H1 (cell line): Measurements from ENCODE around the gene LRRC56. TPM values are rescaled to one million over a fixed set of nuclear protein-coding genes. Genes with fewer than 3 reads are reported as not detected.
A peak's percentile ranks its signal among the peaks of the same experiment; 100 is the strongest.

Experiments
- CTCF ChIA-PET: fragments of 300-600 bp; sonication (Branson Sonifier 250); formaldehyde crosslinking; loops from one replicate; lab custom pipeline; 2021; ENCODE audit not compliant: partially characterized antibody; lab: Charles Lee
- POLR2A ChIA-PET: fragments of 300-600 bp; sonication (Branson Sonifier 250); formaldehyde crosslinking; loops from one replicate; lab custom pipeline; 2021; ENCODE audit warnings: inconsistent platforms; ENCODE audit not compliant: partially characterized antibody; lab: Charles Lee
- DNase-seq, 2 experiments: peaks; one replicate each; pipeline versions ENCODE4 v3.0.0 to v3.0.0-alpha.2; 2010 to 2022; ENCODE audit warnings: low spot score in 2 of 2, low read depth in 1 of 2, mixed read lengths in 1 of 2
- FAIRE-seq: peaks from 2 replicates; lab custom pipeline; 2011; peaks lifted over from hg19 to GRCh38; lab: Jason Lieb, UNC
- H2AFZ ChIP-seq: 2 replicates; pipeline ENCODE4 v1.8.1; 2012; ENCODE audit warnings: low read length, inconsistent platforms
- H2AK5ac ChIP-seq: 2 replicates; pipeline ENCODE4 v1.6.1; 2013; ENCODE audit warnings: low read depth, low read length
- H2BK120ac ChIP-seq: replicated peaks from 2 replicates; pipeline ENCODE3; 2013; ENCODE audit warnings: low read depth, low read length, inconsistent platforms
- H2BK12ac ChIP-seq: 2 replicates; pipeline ENCODE4 v1.6.1; 2013; ENCODE audit warnings: low read depth, low read length
- H2BK15ac ChIP-seq: 2 replicates; pipeline ENCODE4 v1.6.1; 2013; ENCODE audit warnings: low read length
- H2BK20ac ChIP-seq: 2 replicates; pipeline ENCODE4 v1.6.1; 2013; ENCODE audit warnings: low read length
- H2BK5ac ChIP-seq: 2 replicates; pipeline ENCODE4 v1.6.1; 2013; ENCODE audit warnings: low read depth, low read length
- H3K14ac ChIP-seq: 2 replicates; pipeline ENCODE4 v1.6.1; 2013; ENCODE audit warnings: inconsistent platforms; ENCODE audit not compliant: insufficient read length
- H3K18ac ChIP-seq: 2 replicates; pipeline ENCODE4 v1.6.1; 2013; ENCODE audit warnings: low read length; ENCODE audit errors: extremely low read depth
- H3K23ac ChIP-seq: 2 replicates; pipeline ENCODE4 v1.6.1; 2013; ENCODE audit warnings: inconsistent platforms; ENCODE audit not compliant: insufficient read length
- H3K23me2 ChIP-seq: 2 replicates; pipeline ENCODE4 v1.6.1; 2013; ENCODE audit warnings: low read depth, low read length
- H3K27ac ChIP-seq: 2 replicates; pipeline ENCODE4 v1.6.1; 2011; ENCODE audit warnings: low read depth, low read length, inconsistent platforms
- H3K27me3 ChIP-seq, 4 experiments: replicated peaks in 1 of 4; 1 replicate in 1 of 4; 2 replicates in 3 of 4; pipeline versions ENCODE4 v1.6.1 to v1.8.1; 2011 to 2013; ENCODE audit warnings: low read length in 3 of 4, mild to moderate bottlenecking in 3 of 4, inconsistent platforms in 2 of 4, mixed read lengths in 2 of 4, moderate library complexity in 1 of 4; ENCODE audit not compliant: control insufficient read depth in 3 of 4, insufficient read depth in 3 of 4; ENCODE audit errors: extremely low read depth in 1 of 4
- H3K36me3 ChIP-seq, 4 experiments: 2 replicates each; pipeline versions ENCODE4 v1.6.1 to v1.8.1; 2011 to 2013; ENCODE audit warnings: mild to moderate bottlenecking in 4 of 4, low read length in 3 of 4, moderate library complexity in 2 of 4, control low read depth in 1 of 4, inconsistent platforms in 1 of 4; ENCODE audit not compliant: insufficient read depth in 4 of 4, control insufficient read depth in 2 of 4
- H3K4ac ChIP-seq: replicated peaks from 2 replicates; pipeline ENCODE3; 2013; ENCODE audit warnings: low read length, low read depth, mixed read lengths, inconsistent platforms; ENCODE audit not compliant: insufficient read length
- H3K4me1 ChIP-seq, 4 experiments: replicated peaks in 1 of 4; 1 replicate in 1 of 4; 2 replicates in 3 of 4; pipeline versions ENCODE4 v1.6.1 to v1.8.1; 2011 to 2013; ENCODE audit warnings: low read length in 3 of 4, inconsistent platforms in 2 of 4, mixed read lengths in 1 of 4; ENCODE audit not compliant: insufficient read depth in 4 of 4, control insufficient read depth in 3 of 4
- H3K4me2 ChIP-seq, 2 experiments: 2 replicates each; pipeline versions ENCODE4 v1.6.1 to v1.8.1; 2011 to 2013; ENCODE audit warnings: low read depth in 2 of 2, low read length in 2 of 2, control low read depth in 1 of 2, inconsistent platforms in 1 of 2, mild to moderate bottlenecking in 1 of 2; ENCODE audit not compliant: insufficient read depth in 1 of 2
- H3K4me3 ChIP-seq, 4 experiments: fragments of 200-600, 300-600 bp in 1 of 4; sonication (generic), shearing (Covaris generic), sonication (Bioruptor Twin) in 1 of 4; 2 replicates each; pipeline versions ENCODE4 v1.5.1 to v1.8.1; 2011 to 2016; ENCODE audit warnings: low read length in 4 of 4, low read depth in 3 of 4, control low read depth in 2 of 4, inconsistent platforms in 2 of 4, mild to moderate bottlenecking in 2 of 4, mixed read lengths in 1 of 4, moderate library complexity in 1 of 4; ENCODE audit not compliant: insufficient read depth in 2 of 4; ENCODE audit errors: extremely low read depth in 1 of 4
- H3K56ac ChIP-seq: replicated peaks from 2 replicates; pipeline ENCODE3; 2013; ENCODE audit warnings: low read depth, mild to moderate bottlenecking, mixed read lengths, low read length, inconsistent platforms; ENCODE audit not compliant: insufficient read length
- H3K79me1 ChIP-seq: 2 replicates; pipeline ENCODE4 v1.6.1; 2013; ENCODE audit warnings: low read depth, low read length, control low read depth
- H3K79me2 ChIP-seq, 2 experiments: 2 replicates each; pipeline versions ENCODE4 v1.6.1 to v1.8.1; 2012 to 2013; ENCODE audit warnings: low read length in 2 of 2, mild to moderate bottlenecking in 2 of 2, inconsistent platforms in 1 of 2; ENCODE audit not compliant: insufficient read depth in 2 of 2, control insufficient read depth in 1 of 2
- H3K9ac ChIP-seq, 4 experiments: replicated peaks in 1 of 4; 1 replicate in 1 of 4; 2 replicates in 3 of 4; pipeline versions ENCODE4 v1.6.1 to v1.8.1; 2011 to 2013; ENCODE audit warnings: low read depth in 3 of 4, low read length in 3 of 4, control low read depth in 2 of 4, mild to moderate bottlenecking in 2 of 4, moderate library complexity in 2 of 4, inconsistent platforms in 1 of 4; ENCODE audit errors: extremely low read depth in 1 of 4
- H3K9me3 ChIP-seq, 2 experiments: 2 replicates each; pipeline versions ENCODE4 v1.6.1 to v1.8.1; 2012 to 2013; ENCODE audit warnings: mild to moderate bottlenecking in 2 of 2, moderate library complexity in 2 of 2, control low read depth in 1 of 2, inconsistent platforms in 1 of 2, low read depth in 1 of 2, low read length in 1 of 2, mixed read lengths in 1 of 2; ENCODE audit not compliant: insufficient read depth in 2 of 2
- H4K20me1 ChIP-seq, 2 experiments: replicated peaks in 1 of 2; 2 replicates each; pipeline versions ENCODE3 to v1.8.1; 2011 to 2013; ENCODE audit warnings: inconsistent platforms in 2 of 2, low read length in 2 of 2, mild to moderate bottlenecking in 1 of 2; ENCODE audit not compliant: insufficient read depth in 2 of 2, control insufficient read depth in 1 of 2
- H4K5ac ChIP-seq: 2 replicates; pipeline ENCODE4 v1.6.1; 2013; ENCODE audit warnings: low read length, low read depth, mixed read lengths, inconsistent platforms; ENCODE audit not compliant: insufficient read length
- H4K8ac ChIP-seq: 2 replicates; pipeline ENCODE4 v1.8.0; 2013; ENCODE audit warnings: mild to moderate bottlenecking, moderate library complexity, low read length, inconsistent platforms; ENCODE audit not compliant: insufficient read depth; ENCODE audit errors: extremely low read depth
- H4K91ac ChIP-seq: replicated peaks from 2 replicates; pipeline ENCODE3; 2013; ENCODE audit warnings: low read length, mixed read lengths, inconsistent platforms; ENCODE audit not compliant: insufficient read length
- CTBP2 ChIP-seq: IDR thresholded peaks from 2 replicates; pipeline ENCODE4 v1.7.0; 2011; ENCODE audit warnings: borderline replicate concordance, mild to moderate bottlenecking, moderate library complexity, mixed read lengths, low read length; ENCODE audit not compliant: insufficient read depth, insufficient read length
- EP300 ChIP-seq, 2 experiments: IDR thresholded peaks; 1 replicate in 1 of 2; 2 replicates in 1 of 2; pipeline ENCODE4 v1.6.1; 2011 to 2012; ENCODE audit warnings: low read depth in 2 of 2, low read length in 2 of 2, mild to moderate bottlenecking in 2 of 2, borderline replicate concordance in 1 of 2, inconsistent platforms in 1 of 2, moderate library complexity in 1 of 2
- FOSL1 ChIP-seq: IDR thresholded peaks from 2 replicates; pipeline ENCODE4 v1.6.1; 2011; ENCODE audit warnings: mild to moderate bottlenecking, low read depth, low read length, moderate library complexity; ENCODE audit not compliant: insufficient read depth
- JUN ChIP-seq: IDR thresholded peaks from 2 replicates; pipeline ENCODE4 v1.6.1; 2011; ENCODE audit warnings: low read depth, mild to moderate bottlenecking, improper control_type of control experiment, low read length
- POLR2AphosphoS5 ChIP-seq: IDR thresholded peaks from 2 replicates; pipeline ENCODE4 v1.6.1; 2011; ENCODE audit warnings: low read depth, low read length
- RAD21 ChIP-seq, 2 experiments: IDR thresholded peaks in 1 of 2; conservative IDR thresholded peaks in 1 of 2; 2 replicates each; pipeline ENCODE4 v1.6.1; 2011; ENCODE audit warnings: low read depth in 2 of 2, low read length in 2 of 2, improper control_type of control experiment in 1 of 2, inconsistent platforms in 1 of 2, mild to moderate bottlenecking in 1 of 2, moderate library complexity in 1 of 2
- RBBP5 ChIP-seq: IDR thresholded peaks from 2 replicates; pipeline ENCODE4 v1.7.1; 2012; ENCODE audit warnings: low read depth, mild to moderate bottlenecking, inconsistent platforms, low read length, moderate library complexity, borderline replicate concordance
- RXRA ChIP-seq: IDR thresholded peaks from 2 replicates; pipeline ENCODE4 v1.6.1; 2011; ENCODE audit warnings: low read depth, mild to moderate bottlenecking, low read length, moderate library complexity; ENCODE audit not compliant: insufficient read depth
- WGBS, 2 experiments: shearing (Covaris generic) in 1 of 2; methylation state at CpG; one replicate each; pipeline versions ENCODE4 v1.1.6 to v1.1.7; 2013 to 2015; ENCODE audit warnings: low lambda C conversion rate in 2 of 2, mixed read lengths in 2 of 2, inconsistent platforms in 1 of 2, low coverage in 1 of 2, missing lambda C conversion rate in 1 of 2; ENCODE audit not compliant: insufficient replicate concordance in 2 of 2, insufficient coverage in 1 of 2, insufficient read length in 1 of 2; ENCODE audit errors: extremely low coverage in 1 of 2, missing lambda C conversion rate in 1 of 2; 5-methylcytosine and 5-hydroxymethylcytosine counted together
- polyA plus RNA-seq, 7 experiments: library from polyadenylated mRNA; depleted of rRNA in 3 of 7; stranded (reverse) in 5 of 7; unstranded in 2 of 7; fragments of >200 nt in 5 of 7; fragments of 200-250 nt in 2 of 7; gene quantifications; 1 replicate in 5 of 7; 2 replicates in 1 of 7; 4 replicates in 1 of 7; pipeline versions ENCODE4 v1.2.1 to v1.2.3, GENCODE V29; 2011 to 2013; ENCODE audit warnings: missing spikeins in 2 of 7, mixed read lengths in 2 of 7
- total RNA-seq: library from RNA; stranded (reverse); fragmentation: NEBNext Ultra II Directional; extraction: Animal tissue kit (Norgen Biotek cat#: 25700); gene quantifications from 2 replicates; pipeline ENCODE4 v1.2.1, GENCODE V29; 2021
- TF ChIP-seq, protein P1 (sequence below): IDR thresholded peaks from 2 replicates; pipeline ENCODE4 v1.6.1; 2012; ENCODE audit warnings: inconsistent platforms
- TF ChIP-seq, protein P2 (sequence below): IDR thresholded peaks from 2 replicates; pipeline ENCODE4 v1.6.1; 2011; ENCODE audit warnings: low read depth, mild to moderate bottlenecking, low read length; ENCODE audit not compliant: insufficient read depth

Gene LRRC56
- total and polyA plus RNA-seq, 2 of the 8 experiments (the other 6 are each of a cell fraction or from before 2014, with no cell fraction given): 0.94 to 1.9 TPM

DNA sequence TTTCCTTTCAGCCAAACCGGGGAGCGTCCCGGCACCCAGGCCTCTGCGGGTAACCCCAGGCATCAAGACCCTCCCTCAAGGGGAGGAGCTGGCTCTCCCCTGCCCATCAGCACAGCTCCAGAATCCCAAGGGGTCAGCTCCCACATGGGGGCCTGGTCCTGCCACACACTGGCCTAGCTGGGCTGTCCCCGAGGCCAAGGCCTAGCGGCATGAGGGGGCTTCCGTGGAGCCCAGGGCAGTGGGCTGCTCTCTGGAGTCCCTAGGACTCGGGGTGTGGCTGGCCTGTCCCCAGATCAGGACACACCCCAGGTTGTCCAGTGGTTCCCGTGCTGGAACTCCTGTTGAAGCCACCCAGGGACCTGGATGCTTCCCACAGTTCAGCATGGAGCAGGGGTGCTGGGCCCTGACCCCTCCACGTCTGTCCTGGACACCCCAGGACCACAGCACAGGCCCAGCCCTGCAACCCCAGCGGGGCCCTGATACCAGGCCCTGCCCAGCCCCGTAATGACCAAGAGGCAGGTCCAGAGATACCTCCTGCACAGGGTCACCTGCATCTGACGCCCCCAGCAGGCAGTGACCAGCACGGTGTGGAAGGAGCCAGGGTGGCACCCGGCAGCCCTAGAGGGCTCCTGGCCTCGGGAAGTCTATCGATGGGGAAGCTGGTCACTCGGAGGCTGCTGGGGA is 7.5 kb upstream of the LRRC56 start:
- Histone ChIP-seq H3K4ac (no peak overlapping the region), H2BK120ac (no peak overlapping the region), H2AFZ (no peak overlapping the region), H3K9me3 (no peaks in the 10 kb centered on the region), H2BK12ac (no peak overlapping the region), H3K27ac (no peak overlapping the region), H2BK15ac (no peak overlapping the region), H3K4me3 (no peak overlapping the region), H4K8ac (no peak overlapping the region; the same call in 1 of the 2 replicates), H3K4me2 (no peak overlapping the region), H3K56ac (no peak overlapping the region), H3K18ac (no peak overlapping the region), H2AK5ac (no peak overlapping the region), H4K91ac (no peak overlapping the region), H2BK20ac (no peak overlapping the region), H3K23ac (no peak overlapping the region), H3K79me2 (no peaks in the 10 kb centered on the region), H3K27me3 (no peaks in the 10 kb centered on the region), H3K4me1 (peaks cover 0 to 6% (median 2%) of the 10 kb centered on the region in 4 experiments; a peak in 5 of 7 replicates), H4K20me1 (peaks cover 7 to 11% of the 10 kb centered on the region in 2 experiments), H3K14ac (no peak overlapping the region), H3K36me3 (peaks cover 0 to 15% (median 6%) of the 10 kb centered on the region in 4 experiments; a peak in 5 of 8 replicates), H3K79me1 (no peaks in the 10 kb centered on the region), H4K5ac (no peak overlapping the region), H2BK5ac (no peak overlapping the region), H3K23me2 (peaks cover 5% of the 10 kb centered on the region; the same call in 1 of the 2 replicates), H3K9ac (no peak overlapping the region)
- no peak for FAIRE-seq
- POLR2A ChIA-PET: interaction anchor here (1.0 to 1.2 kb wide), 2 partner anchors 13 to 36 kb away, joined by 3 read pairs; no protein-coding TSS in a partner anchor
- CTCF ChIA-PET: interaction anchor here (1.4 kb wide), 1 partner anchor 11 kb away, joined by 7 read pairs; no protein-coding TSS in a partner anchor
- WGBS, 2 experiments: 88% methylated on average over 17 of the region's 18 CpGs; no CpG with 5 or more reads in 1 of the 2 experiments
- DNase-seq: peak in 1 of 2 experiments; percentile 49
- no peak for TF ChIP-seq FOSL1
- TF ChIP-seq RBBP5: no peak
- no peak for TF ChIP-seq POLR2AphosphoS5
- no peak for TF ChIP-seq CTBP2
- TF ChIP-seq, protein P1, sequence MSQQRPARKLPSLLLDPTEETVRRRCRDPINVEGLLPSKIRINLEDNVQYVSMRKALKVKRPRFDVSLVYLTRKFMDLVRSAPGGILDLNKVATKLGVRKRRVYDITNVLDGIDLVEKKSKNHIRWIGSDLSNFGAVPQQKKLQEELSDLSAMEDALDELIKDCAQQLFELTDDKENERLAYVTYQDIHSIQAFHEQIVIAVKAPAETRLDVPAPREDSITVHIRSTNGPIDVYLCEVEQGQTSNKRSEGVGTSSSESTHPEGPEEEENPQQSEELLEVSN: no peak
- no peak for TF ChIP-seq JUN
- TF ChIP-seq RAD21 (IDR thresholded peaks at IDR 0.05 in 1 of 2, conservative IDR thresholded peaks at IDR 0.05 in 1 of 2; ENCODE audit: low read depth in 2 of 2, low read length in 2 of 2): no peak
- no peak for TF ChIP-seq RXRA
- TF ChIP-seq, protein P2, sequence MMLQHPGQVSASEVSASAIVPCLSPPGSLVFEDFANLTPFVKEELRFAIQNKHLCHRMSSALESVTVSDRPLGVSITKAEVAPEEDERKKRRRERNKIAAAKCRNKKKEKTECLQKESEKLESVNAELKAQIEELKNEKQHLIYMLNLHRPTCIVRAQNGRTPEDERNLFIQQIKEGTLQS: no peak
- TF ChIP-seq EP300 (IDR thresholded peaks at IDR 0.05; ENCODE audit: borderline replicate concordance in 1 of 2, low read depth in 2 of 2, low read length in 2 of 2): no peak
